Kidney capillary endothelial cell (primary cell): ENCODE measurements around the gene SEC14L1.
A peak's percentile ranks its signal among the peaks of the same experiment; 100 is the strongest.
"Not testable (repeated sequence)": the region's sequence is repeated elsewhere in the genome, so short reads cannot be mapped to it uniquely, and the experiment has no call there.

ENCODE experiments used
- DNase-seq: peaks from one replicate; pipeline ENCODE4 v3.0.0-alpha.2; 2018; ENCODE audit warnings: low spot score

SEC14L1 gene

GRCh38 chr17:77140878-77141767 is at the start of gene SEC14L1:
Gene SEC14L1, plus strand, starts transcription at chr17:77140969. Its CDS starts 2,628 bp downstream, at chr17:77143597.
- DNase-seq, result no peak

GRCh38 chr17:77092025-77092424 is 48.7 kb upstream of the SEC14L1 start:
- no peak for DNase-seq

- no peak for DNase-seq
Observed at GRCh38 chr17:77095461-77095860, 45.3 kb upstream of the SEC14L1 start.

- DNase-seq, result peak; percentile 67
Observed at GRCh38 chr17:77096570-77097214, 44.1 kb upstream of the SEC14L1 start.

GRCh38 chr17:77097631-77098180 is 43.1 kb upstream of the SEC14L1 start:
- DNase-seq, result no peak

GRCh38 chr17:77098884-77099545 is 41.8 kb upstream of the SEC14L1 start:
- DNase-seq, result no peak

GRCh38 chr17:77099997-77100396 is 40.8 kb upstream of the SEC14L1 start:
- DNase-seq, result no peak

GRCh38 chr17:77101521-77102410 is 39.0 kb upstream of the SEC14L1 start:
- DNase-seq, result no peak

- not testable (repeated sequence) for DNase-seq
Observed at GRCh38 chr17:77102411-77103134, 38.2 kb upstream of the SEC14L1 start.

GRCh38 chr17:77105706-77106105 is 35.1 kb upstream of the SEC14L1 start:
- no peak for DNase-seq

- DNase-seq, result no peak
Observed at GRCh38 chr17:77106874-77107358, 33.9 kb upstream of the SEC14L1 start.

GRCh38 chr17:77107506-77108433 is 33.0 kb upstream of the SEC14L1 start:
- no peak for DNase-seq

GRCh38 chr17:77109159-77109759 is 31.5 kb upstream of the SEC14L1 start:
- no peak for DNase-seq

GRCh38 chr17:77109764-77110359 is 30.9 kb upstream of the SEC14L1 start:
- DNase-seq, result peak; percentile 100

- not testable (repeated sequence) for DNase-seq
Observed at GRCh38 chr17:77111165-77111933, 29.4 kb upstream of the SEC14L1 start.

- no peak for DNase-seq
Observed at GRCh38 chr17:77111934-77112296, 28.9 kb upstream of the SEC14L1 start.

GRCh38 chr17:77115510-77115909 is 25.3 kb upstream of the SEC14L1 start:
- DNase-seq, result no peak

- no peak for DNase-seq
Observed at GRCh38 chr17:77115947-77116346, 24.8 kb upstream of the SEC14L1 start.
